ENCODE data around the gene CCRL2. TPM values are rescaled to one million over a fixed set of nuclear protein-coding genes. Genes with fewer than 3 reads are reported as not detected.
A peak's percentile ranks its signal among the peaks of the same experiment; 100 is the strongest.
"Not testable (repeated sequence)": the region's sequence is repeated elsewhere in the genome, so short reads cannot be mapped to it uniquely, and the experiment has no call there.

Gene CCRL2
- total RNA-seq, 2 experiments from 2014 or later: 10.1 to 11.2 TPM

- H3K27me3 Mint-ChIP-seq (ENCODE audit: low read depth); H3K27ac Mint-ChIP-seq; H3K36me3 Mint-ChIP-seq (ENCODE audit: low read depth); DNase-seq; ATAC-seq; POLR2A ChIA-PET; H3K4me3 Mint-ChIP-seq: not testable (repeated sequence)
- H3K9me3 Mint-ChIP-seq (ENCODE audit: insufficient read depth): peaks cover 18% of the 10 kb centered on the region
- CTCF ChIA-PET: interaction anchor here (1.1 kb wide), 1 partner anchor 56 kb away, joined by 5 read pairs; no protein-coding TSS in a partner anchor
- H3K4me1 Mint-ChIP-seq (ENCODE audit: low read depth): peaks cover 35% of the 10 kb centered on the region
These were observed 24.8 kb downstream of the CCRL2 start for GRCh38 chr3:46431905-46432304.

- ATAC-seq, CTCF ChIA-PET: not testable (repeated sequence)
These were observed 26.1 kb downstream of the CCRL2 start for GRCh38 chr3:46433118-46433517.

GRCh38 chr3:46433841-46434240, 26.8 kb downstream of the CCRL2 start:
- no peak overlapping the region for H3K27ac Mint-ChIP-seq
- POLR2A ChIA-PET: no interaction called here
- ATAC-seq (no peak), DNase-seq (no peak)
- H3K9me3 Mint-ChIP-seq (ENCODE audit: insufficient read depth): peaks cover 18% of the 10 kb centered on the region
- CTCF ChIA-PET: no interaction called here
- H3K4me3 Mint-ChIP-seq: no peak overlapping the region
- peaks cover 5% of the 10 kb centered on the region for H3K36me3 Mint-ChIP-seq (ENCODE audit: low read depth)
- peaks cover 5% of the 10 kb centered on the region for H3K27me3 Mint-ChIP-seq (ENCODE audit: low read depth)
- peaks cover 27% of the 10 kb centered on the region for H3K4me1 Mint-ChIP-seq (ENCODE audit: low read depth)

More at GRCh38 chr3:46433118-46433517, 26.1 kb downstream of the CCRL2 start:
- H3K36me3 Mint-ChIP-seq (ENCODE audit: low read depth); H3K27me3 Mint-ChIP-seq (ENCODE audit: low read depth); DNase-seq; H3K4me3 Mint-ChIP-seq; H3K27ac Mint-ChIP-seq: not testable (repeated sequence)
- Mint-ChIP-seq H3K9me3 (ENCODE audit: insufficient read depth) (peaks cover 18% of the 10 kb centered on the region), H3K4me1 (ENCODE audit: low read depth) (peaks cover 26% of the 10 kb centered on the region)
- POLR2A ChIA-PET: interaction anchor here (0.5 kb wide), 1 partner anchor 325 kb away, joined by 3 read pairs; no protein-coding TSS in a partner anchor

GRCh38 chr3:46435081-46435726, 28.1 kb downstream of the CCRL2 start:
- H3K36me3 Mint-ChIP-seq (ENCODE audit: low read depth): peaks cover 5% of the 10 kb centered on the region
- H3K27me3 Mint-ChIP-seq (ENCODE audit: low read depth): peaks cover 2% of the 10 kb centered on the region
- H3K4me3 Mint-ChIP-seq: no peak overlapping the region
- peaks cover 36% of the 10 kb centered on the region for H3K4me1 Mint-ChIP-seq (ENCODE audit: low read depth)
- CTCF ChIA-PET: interaction anchor here (1.0 kb wide), 1 partner anchor 57 kb away, joined by 4 read pairs; no protein-coding TSS in a partner anchor
- POLR2A ChIA-PET: interaction anchor here (0.9 kb wide), 1 partner anchor 15 kb away, joined by 3 read pairs; no protein-coding TSS in a partner anchor
- H3K27ac Mint-ChIP-seq: no peak overlapping the region
- H3K9me3 Mint-ChIP-seq (ENCODE audit: insufficient read depth): peaks cover 18% of the 10 kb centered on the region
- DNase-seq (no peak), ATAC-seq (no peak)

GRCh38 chr3:46438831-46439230, 31.8 kb downstream of the CCRL2 start:
- H3K27me3 Mint-ChIP-seq (ENCODE audit: low read depth): peaks cover 2% of the 10 kb centered on the region
- H3K27ac Mint-ChIP-seq: no peak overlapping the region
- H3K9me3 Mint-ChIP-seq (ENCODE audit: insufficient read depth): no peaks in the 10 kb centered on the region
- CTCF ChIA-PET: no interaction called here
- POLR2A ChIA-PET: no interaction called here
- no peak for DNase-seq
- ATAC-seq: no peak
- peaks cover 41% of the 10 kb centered on the region for H3K4me1 Mint-ChIP-seq (ENCODE audit: low read depth)
- no peak overlapping the region for H3K4me3 Mint-ChIP-seq
- no peaks in the 10 kb centered on the region for H3K36me3 Mint-ChIP-seq (ENCODE audit: low read depth)

- peaks cover 41% of the 10 kb centered on the region for H3K4me1 Mint-ChIP-seq (ENCODE audit: low read depth)
- CTCF ChIA-PET: no interaction called here
- peaks cover 2% of the 10 kb centered on the region for H3K27me3 Mint-ChIP-seq (ENCODE audit: low read depth)
- POLR2A ChIA-PET: no interaction called here
- no peaks in the 10 kb centered on the region for H3K36me3 Mint-ChIP-seq (ENCODE audit: low read depth)
- peak overlapping the region; percentile 15 for H3K27ac Mint-ChIP-seq
- H3K4me3 Mint-ChIP-seq: no peak overlapping the region
- DNase-seq (peak; percentile 75), ATAC-seq (peak; percentile 94)
- H3K9me3 Mint-ChIP-seq (ENCODE audit: insufficient read depth): no peaks in the 10 kb centered on the region
These were observed 33.7 kb downstream of the CCRL2 start for GRCh38 chr3:46440531-46441294.

- Mint-ChIP-seq H3K27me3 (ENCODE audit: low read depth) (peaks cover 15% of the 10 kb centered on the region), H3K4me1 (ENCODE audit: low read depth) (peaks cover 40% of the 10 kb centered on the region), H3K4me3 (no peak overlapping the region), H3K36me3 (ENCODE audit: low read depth) (no peaks in the 10 kb centered on the region), H3K9me3 (ENCODE audit: insufficient read depth) (no peaks in the 10 kb centered on the region), H3K27ac (no peak overlapping the region)
- ATAC-seq: no peak
- POLR2A ChIA-PET: interaction anchor here (0.7 kb wide), 1 partner anchor 72 kb away, joined by 3 read pairs; the partner anchor contains the start of gene CCR5
- no peak for DNase-seq
- CTCF ChIA-PET: interaction anchor here (3.1 kb wide), 1 partner anchor 46 kb away, joined by 13 read pairs; no protein-coding TSS in a partner anchor
These were observed 35.8 kb downstream of the CCRL2 start for GRCh38 chr3:46442576-46443530.

GRCh38 chr3:46447228-46447985, 40.3 kb downstream of the CCRL2 start:
- DNase-seq (no peak), ATAC-seq (no peak)
- Mint-ChIP-seq H3K27ac (no peak overlapping the region), H3K4me3 (no peak overlapping the region), H3K9me3 (ENCODE audit: insufficient read depth) (no peaks in the 10 kb centered on the region), H3K4me1 (ENCODE audit: low read depth) (peaks cover 8% of the 10 kb centered on the region), H3K36me3 (ENCODE audit: low read depth) (no peaks in the 10 kb centered on the region), H3K27me3 (ENCODE audit: low read depth) (peaks cover 29% of the 10 kb centered on the region)
- ChIA-PET CTCF (interaction anchor here (1.1 kb wide), 1 partner anchor 42 kb away, joined by 3 read pairs; no protein-coding TSS in a partner anchor), POLR2A (no interaction called here)

- Mint-ChIP-seq H3K4me1 (ENCODE audit: low read depth) (peaks cover 8% of the 10 kb centered on the region), H3K36me3 (ENCODE audit: low read depth) (no peaks in the 10 kb centered on the region), H3K27ac (no peak overlapping the region), H3K27me3 (ENCODE audit: low read depth) (peaks cover 37% of the 10 kb centered on the region), H3K9me3 (ENCODE audit: insufficient read depth) (no peaks in the 10 kb centered on the region), H3K4me3 (no peak overlapping the region)
- ATAC-seq: no peak
- ChIA-PET POLR2A (no interaction called here), CTCF (interaction anchor here (1.1 to 1.8 kb wide), 2 partner anchors 41 kb away, joined by 3 to 10 read pairs; partner anchors contain the start of genes CCR5AS and CCRL2)
- DNase-seq: no peak
These were observed 41.7 kb downstream of the CCRL2 start for GRCh38 chr3:46448721-46449120.

DNA sequence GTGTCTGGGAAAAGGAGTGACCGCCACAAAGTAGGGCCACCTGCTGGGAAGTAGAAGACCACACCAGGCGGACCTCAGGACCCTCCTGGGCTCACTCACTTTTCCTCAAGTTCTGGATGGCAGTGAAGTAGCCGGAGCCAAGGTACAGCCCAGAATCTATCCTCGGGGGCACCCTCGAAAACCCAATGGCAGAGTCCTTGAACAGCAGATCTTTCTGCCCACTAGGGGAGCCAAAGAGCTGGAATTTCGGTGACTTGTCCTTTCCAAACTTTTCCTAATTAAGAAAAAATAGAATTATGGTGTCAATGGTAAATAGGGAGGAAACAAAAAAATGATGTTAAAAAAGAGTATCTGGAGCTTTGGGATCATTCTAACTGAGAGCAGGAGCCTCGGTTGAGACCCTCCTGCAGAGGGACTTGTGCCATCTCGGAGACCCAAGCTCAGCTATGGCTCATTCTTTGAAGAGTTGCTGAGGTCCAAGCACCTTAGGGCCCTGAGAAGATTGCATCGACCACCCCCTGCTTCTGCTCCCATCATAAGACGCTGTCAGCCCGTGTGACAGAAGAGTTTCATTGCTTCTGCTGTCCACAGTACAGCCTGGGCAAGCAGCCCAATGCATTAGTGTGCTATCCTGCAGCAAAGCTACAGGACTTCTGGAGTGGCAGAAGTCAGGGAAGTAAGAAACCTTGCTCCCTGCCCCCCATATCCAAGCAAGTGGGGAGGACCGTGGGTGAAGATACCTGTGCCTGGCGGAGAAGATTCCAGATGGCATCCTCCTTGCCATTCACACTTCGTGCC, 42.9 kb downstream of the CCRL2 start:
- no peak overlapping the region for H3K27ac Mint-ChIP-seq
- H3K9me3 Mint-ChIP-seq (ENCODE audit: insufficient read depth): no peaks in the 10 kb centered on the region
- ATAC-seq: no peak
- no peak for DNase-seq
- H3K4me3 Mint-ChIP-seq: no peak overlapping the region
- H3K27me3 Mint-ChIP-seq (ENCODE audit: low read depth): peaks cover 37% of the 10 kb centered on the region
- H3K4me1 Mint-ChIP-seq (ENCODE audit: low read depth): no peaks in the 10 kb centered on the region
- ChIA-PET CTCF (interaction anchor here (0.7 to 3.5 kb wide), 12 partner anchors 10 to 133 kb away, joined by 3 to 12 read pairs (median 4); partner anchors contain the start of genes CCR5AS and CCRL2), POLR2A (interaction anchor here (1.1 kb wide), 1 partner anchor 15 kb away, joined by 3 read pairs; no protein-coding TSS in a partner anchor)
- H3K36me3 Mint-ChIP-seq (ENCODE audit: low read depth): no peaks in the 10 kb centered on the region
